CD4-positive, alpha-beta T cell treated with Interleukin-6 at 100 ng/mL for 8 hours (primary cell): Measurements from ENCODE around the gene DMBX1.

ENCODE experiments used
- DNase-seq: peaks from one replicate; pipeline ENCODE4 v3.0.0-alpha.2; 2020; ENCODE audit warnings: mixed read lengths, low spot score

DMBX1 gene

GRCh38 chr1:46506470-46507219, 17.0 kb downstream of the DMBX1 start:
- no peak for DNase-seq

- no peak for DNase-seq
Observed at GRCh38 chr1:46508757-46509156, 19.1 kb downstream of the DMBX1 start.

GRCh38 chr1:46510341-46510997, 20.8 kb downstream of the DMBX1 start:
- DNase-seq, result no peak

GRCh38 chr1:46510998-46511365, 21.3 kb downstream of the DMBX1 start:
- no peak for DNase-seq

- no peak for DNase-seq
Observed at GRCh38 chr1:46512135-46512791, 22.6 kb downstream of the DMBX1 start.

- no peak for DNase-seq
Observed at GRCh38 chr1:46512792-46513190, 23.2 kb downstream of the DMBX1 start.

GRCh38 chr1:46513536-46513935, 23.9 kb downstream of the DMBX1 start:
- DNase-seq, result no peak

- no peak for DNase-seq
Observed at GRCh38 chr1:46515576-46515975, 25.9 kb downstream of the DMBX1 start.

- no peak for DNase-seq
Observed at GRCh38 chr1:46516200-46516950, 26.7 kb downstream of the DMBX1 start.

- no peak for DNase-seq
Observed at GRCh38 chr1:46517010-46517600, 27.5 kb downstream of the DMBX1 start.

- no peak for DNase-seq
Observed at GRCh38 chr1:46517932-46518498, 28.4 kb downstream of the DMBX1 start.

- no peak for DNase-seq
Observed at GRCh38 chr1:46519209-46519608, 29.6 kb downstream of the DMBX1 start.

GRCh38 chr1:46520063-46520911, 30.7 kb downstream of the DMBX1 start:
- DNase-seq, result no peak

- DNase-seq, result no peak
Observed at GRCh38 chr1:46521414-46521813, 31.8 kb downstream of the DMBX1 start.

GRCh38 chr1:46522184-46522968, 32.7 kb downstream of the DMBX1 start:
- DNase-seq, result no peak

- no peak for DNase-seq
Observed at GRCh38 chr1:46522969-46523320, 33.3 kb downstream of the DMBX1 start.

- DNase-seq, result no peak
Observed at GRCh38 chr1:46523496-46524353, 34.1 kb downstream of the DMBX1 start.

- no peak for DNase-seq
Observed at GRCh38 chr1:46524843-46525242, 35.2 kb downstream of the DMBX1 start.
